HG02981 (cell line): ENCODE data around the gene PPP6R2.

Experiments
- ATAC-seq: cut with Tn5 transposase; IDR thresholded peaks from one replicate; pipeline ENCODE4 v1.9.1; 2021; ENCODE audit warnings: mild to moderate bottlenecking, moderate library complexity; ENCODE audit not compliant: unreplicated experiment

The PPP6R2 gene

DNA sequence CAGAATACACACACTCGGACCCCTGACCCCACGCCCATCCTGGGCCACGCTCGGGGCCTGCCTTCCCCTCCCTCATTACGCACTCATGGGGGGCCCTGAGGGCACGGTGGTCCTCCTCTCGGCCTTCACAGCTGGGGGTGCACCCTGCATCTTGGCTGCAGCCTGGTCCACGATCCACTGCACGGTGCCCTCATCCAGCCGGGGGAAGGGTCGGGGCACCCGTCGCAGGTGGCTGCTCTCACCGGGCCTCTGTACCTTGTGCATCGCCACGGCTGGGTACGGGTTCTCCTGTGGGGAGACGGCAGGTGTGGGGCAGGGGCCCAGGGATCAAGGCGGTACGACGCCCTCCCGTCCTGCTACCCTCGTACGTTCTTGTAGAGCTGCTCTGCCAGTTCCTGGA lies 121.3 kb downstream of the PPP6R2 start:
- ATAC-seq, result no peak

GRCh38 chr22:50465066-50465930 lies 122.2 kb downstream of the PPP6R2 start:
- ATAC-seq, result no peak

DNA sequence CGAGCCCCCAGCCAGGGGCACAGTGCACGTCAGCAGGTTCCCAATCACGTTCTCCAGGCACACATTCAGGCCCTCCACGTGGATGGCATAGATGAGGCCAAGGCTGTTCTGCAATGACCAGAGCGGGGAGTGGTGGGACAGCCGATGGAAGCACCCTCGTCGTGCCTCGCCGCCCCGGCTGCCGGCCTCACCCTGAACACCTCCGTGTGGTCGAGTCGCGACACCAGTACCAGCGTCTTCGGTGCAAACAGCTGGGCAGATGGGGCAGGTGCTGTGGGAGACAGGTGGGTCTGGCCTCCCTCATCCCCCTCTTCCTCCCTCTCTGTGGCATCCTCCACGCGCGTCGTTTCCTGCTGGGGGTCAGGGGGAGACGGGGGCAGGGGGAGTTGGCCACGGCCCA lies 124.2 kb downstream of the PPP6R2 start:
- ATAC-seq, result no peak

- ATAC-seq, result no peak
These were observed 124.8 kb downstream of the PPP6R2 start for GRCh38 chr22:50467773-50468440.

GRCh38 chr22:50468626-50469025 lies 125.5 kb downstream of the PPP6R2 start:
- ATAC-seq, result no peak

GRCh38 chr22:50469377-50470305 lies 126.5 kb downstream of the PPP6R2 start:
- ATAC-seq, result peak; percentile 48

- no peak for ATAC-seq
These were observed 127.4 kb downstream of the PPP6R2 start for GRCh38 chr22:50470491-50470890.

DNA sequence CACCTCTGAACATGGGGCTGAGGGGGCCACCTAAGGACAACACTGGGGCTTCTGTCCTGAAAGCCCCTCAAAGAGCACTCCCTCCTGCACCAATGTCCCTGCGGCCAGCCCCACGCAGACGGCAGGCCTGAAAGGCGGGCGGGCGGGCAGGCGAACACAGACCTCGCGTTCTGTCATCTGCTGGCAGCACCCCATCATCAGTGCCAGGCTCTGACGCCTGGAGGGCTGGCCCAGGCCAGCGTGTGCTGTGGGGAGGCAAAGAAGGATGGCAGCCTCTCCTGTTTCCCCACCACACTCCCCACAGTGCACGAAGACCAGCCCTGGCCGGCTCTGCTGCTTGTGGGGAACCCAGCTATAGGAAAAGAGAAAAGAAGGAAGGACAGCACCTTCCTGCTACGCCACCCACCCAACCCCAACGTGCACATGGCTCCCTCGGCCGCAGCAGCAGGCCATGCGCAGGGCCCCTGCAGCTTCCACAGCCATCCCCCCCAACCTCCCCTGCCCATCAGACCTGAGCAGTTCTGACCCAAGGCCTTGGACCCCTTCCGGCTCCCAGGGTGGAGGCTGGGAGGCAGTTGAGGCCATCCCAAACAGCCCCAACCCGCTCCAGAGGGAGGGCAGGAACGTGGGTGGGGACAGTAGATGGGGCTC lies 128.2 kb downstream of the PPP6R2 start:
- ATAC-seq, result no peak

DNA sequence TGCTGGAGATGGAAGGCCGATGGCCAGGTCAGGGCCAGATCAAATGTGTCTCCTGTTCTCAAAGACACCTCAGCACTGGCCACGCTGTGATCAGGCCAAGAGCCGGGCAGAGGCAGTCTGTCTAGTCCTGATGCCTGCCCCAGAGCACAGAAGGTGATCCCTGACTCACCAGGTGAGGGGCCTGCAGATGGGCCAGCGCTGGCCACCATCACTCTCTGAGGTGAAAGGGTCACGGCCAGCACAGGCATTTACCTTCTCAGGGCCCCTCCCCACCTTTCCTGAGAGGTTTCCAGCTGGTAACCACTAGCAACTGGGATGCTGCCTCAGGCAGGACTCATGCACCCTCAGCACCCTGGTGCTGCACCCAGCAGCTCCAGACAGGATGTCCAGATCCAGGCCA lies 128.8 kb downstream of the PPP6R2 start:
- ATAC-seq, result no peak

GRCh38 chr22:50473088-50473487 lies 130.0 kb downstream of the PPP6R2 start:
- no peak for ATAC-seq

- no peak for ATAC-seq
These were observed 130.9 kb downstream of the PPP6R2 start for GRCh38 chr22:50473855-50474671.

DNA sequence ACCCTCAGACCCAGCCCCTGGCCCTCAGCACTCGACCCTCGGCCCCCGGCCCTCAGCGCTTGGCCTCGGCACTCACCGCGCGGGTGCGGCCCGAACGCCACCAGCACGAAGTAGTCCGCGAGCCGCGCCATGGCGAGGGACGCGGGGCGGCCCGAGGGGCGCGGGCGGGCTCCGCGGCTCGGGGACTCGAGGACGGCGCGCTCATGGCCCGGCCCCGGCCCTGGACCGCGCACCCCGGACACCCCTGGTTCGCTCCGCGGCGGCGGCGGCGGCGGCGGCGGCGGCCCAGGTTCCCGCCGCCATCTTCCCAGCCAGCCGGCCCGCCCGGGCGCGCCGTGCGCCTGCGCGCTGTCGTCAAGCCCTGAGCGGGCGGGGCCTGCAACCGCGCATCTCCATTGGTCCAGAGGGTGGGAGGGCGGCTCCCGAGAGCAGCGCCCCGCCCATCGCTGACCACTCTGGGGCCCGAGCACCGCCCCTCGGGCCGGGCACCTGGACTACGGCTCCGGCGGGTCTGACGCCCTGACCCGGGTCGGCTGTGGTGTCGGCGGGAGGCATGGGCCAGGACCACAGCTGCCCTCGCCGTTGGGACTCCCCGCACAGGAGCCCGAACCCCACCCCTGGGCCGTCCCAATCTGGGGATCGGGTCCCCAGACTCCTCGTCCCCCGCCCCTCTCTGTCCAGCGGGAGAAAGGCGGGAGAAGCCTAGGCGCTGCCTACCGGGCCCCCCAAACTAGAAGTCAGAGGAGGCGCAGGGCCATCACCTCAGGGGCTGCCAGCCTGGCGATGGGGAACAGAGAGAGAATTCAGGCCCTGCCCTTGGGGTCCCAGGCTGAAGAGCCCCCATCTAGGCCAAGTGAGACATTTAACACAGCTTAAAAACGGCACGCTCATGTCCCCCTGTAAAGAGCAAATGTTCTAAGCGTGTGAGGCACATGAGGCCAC lies 131.9 kb downstream of the PPP6R2 start, which contains the start of gene SBF1:
Gene SBF1, minus strand, starts transcription at position 326 of the 942 bp plus-strand sequence. Its CDS starts 195 bp downstream, at position 131.
- peak; percentile 70 for ATAC-seq

DNA sequence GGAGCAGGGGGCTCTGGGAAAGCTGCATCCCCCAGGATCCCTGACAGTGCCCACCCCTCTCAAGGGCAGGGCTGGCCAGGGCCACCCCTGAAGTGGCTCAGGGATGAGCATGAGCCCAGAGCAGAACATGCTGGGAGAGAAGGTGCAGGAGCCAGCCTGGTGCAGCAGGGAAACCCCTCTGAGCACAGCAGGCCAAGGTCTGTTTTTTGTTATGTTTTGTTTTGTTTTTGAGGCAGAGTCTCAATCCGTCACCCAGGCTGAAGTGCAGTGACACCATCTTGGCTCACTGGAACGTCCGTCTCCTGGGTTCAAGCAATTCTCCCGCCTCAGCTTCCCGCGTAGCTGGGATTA lies 132.5 kb downstream of the PPP6R2 start:
- ATAC-seq, result no peak

DNA sequence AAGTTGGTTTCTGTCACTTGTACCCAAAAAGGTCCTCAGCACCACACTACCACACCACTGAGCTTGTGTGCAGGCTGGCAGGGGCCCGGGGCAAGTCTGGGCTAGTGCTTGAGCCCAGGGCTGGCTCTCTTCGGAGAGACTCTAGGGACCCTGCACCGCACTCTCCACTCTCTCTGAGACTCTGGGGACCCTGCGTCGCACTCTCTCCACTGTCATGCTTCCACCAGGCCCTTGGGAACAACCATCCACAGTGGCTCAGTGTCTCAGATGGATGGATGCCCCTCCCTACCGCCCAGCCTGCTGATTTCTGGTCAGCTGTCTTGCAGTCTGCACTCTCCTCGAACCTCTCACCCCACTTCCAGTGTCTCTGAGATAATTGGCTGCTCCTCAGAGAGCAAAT lies 133.7 kb downstream of the PPP6R2 start:
- no peak for ATAC-seq

DNA sequence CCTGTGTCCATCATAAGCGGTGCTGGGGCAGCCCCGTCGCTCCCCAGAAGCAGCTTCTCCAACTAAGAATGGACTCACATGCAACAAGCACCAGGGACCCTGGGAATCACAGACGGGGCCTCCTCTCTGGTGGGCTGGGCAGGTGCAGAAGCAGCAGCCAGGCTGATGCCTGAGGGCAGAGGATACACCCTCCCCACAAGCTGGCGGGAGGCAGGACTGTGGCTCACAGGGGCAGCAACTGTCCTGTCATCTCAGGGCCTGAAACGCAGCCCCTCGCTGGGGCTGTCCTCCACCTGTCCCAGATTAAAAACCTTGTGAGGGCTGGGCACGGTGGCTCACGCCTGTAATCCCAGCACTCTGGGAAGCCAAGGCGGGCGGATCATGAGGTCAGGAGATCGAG lies 134.8 kb downstream of the PPP6R2 start:
- ATAC-seq, result no peak

GRCh38 chr22:50479721-50480120 lies 136.6 kb downstream of the PPP6R2 start:
- no peak for ATAC-seq

DNA sequence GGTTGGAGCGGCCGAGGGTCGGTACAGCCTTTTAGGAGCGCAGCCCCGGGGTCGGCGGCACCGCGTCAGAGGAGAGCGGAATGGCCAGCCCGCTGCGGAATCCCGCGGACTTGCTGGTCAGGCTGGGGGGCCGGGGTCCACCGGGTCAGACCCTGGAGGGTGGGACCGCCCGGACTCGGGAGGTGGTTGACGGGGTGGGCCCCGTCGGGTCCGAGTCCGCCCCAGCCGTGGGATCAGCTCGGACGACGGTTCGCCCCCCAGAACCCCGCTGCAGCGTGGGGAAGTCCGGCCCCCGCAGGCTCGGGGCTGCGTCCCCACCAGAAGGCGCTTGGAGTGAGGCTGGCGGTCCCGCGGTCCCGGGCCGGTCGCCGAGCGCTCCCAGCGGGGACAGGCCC lies 137.9 kb downstream of the PPP6R2 start:
- ATAC-seq, result no peak

- ATAC-seq, result no peak
These were observed 138.4 kb downstream of the PPP6R2 start, which contains the start of gene ADM2 for GRCh38 chr22:50481440-50482106. TSS of gene ADM2 (plus strand) at chr22:50481543. CDS start at chr22:50481848, 305 bp downstream.
